HL-60 (cell line): ENCODE data around the gene CCDC59.

Experiments
- DNase-seq, 2 experiments: peaks; one replicate each; pipeline ENCODE4 v3.0.0-alpha.2; 2010 to 2020; ENCODE audit warnings: low read depth in 1 of 2, low spot score in 1 of 2
- H3K27ac ChIP-seq: fragments of 250-450 bp; sonication (Bioruptor Pico); replicated peaks from 2 replicates; pipeline ENCODE4 v1.5.1; 2020; ENCODE audit warnings: mild to moderate bottlenecking, moderate library complexity
- H3K27me3 ChIP-seq: fragments of 250-450 bp; sonication (Bioruptor Pico); 2 replicates; pipeline ENCODE4 v1.5.1; 2021; ENCODE audit warnings: mild to moderate bottlenecking, moderate library complexity; ENCODE audit not compliant: insufficient read depth, poor library complexity, severe bottlenecking
- H3K4me3 ChIP-seq: replicated peaks from 2 replicates; pipeline ENCODE4 v1.5.1; 2011; ENCODE audit warnings: mild to moderate bottlenecking, control low read depth, low read length; ENCODE audit not compliant: insufficient read depth
- GABPA ChIP-seq: IDR thresholded peaks from 2 replicates; pipeline ENCODE4 v1.6.1; 2012; ENCODE audit warnings: low read depth
- POLR2AphosphoS5 ChIP-seq: IDR thresholded peaks from 2 replicates; pipeline ENCODE4 v1.6.1; 2012; ENCODE audit warnings: low read depth
- SPI1 ChIP-seq: IDR thresholded peaks from 2 replicates; pipeline ENCODE4 v1.6.1; 2012; ENCODE audit warnings: low read depth, mild to moderate bottlenecking, borderline replicate concordance
- TF ChIP-seq, protein P1 (sequence below): IDR thresholded peaks from one replicate; pipeline ENCODE4 v1.5.1; 2011; ENCODE audit warnings: low read length, control low read depth, inconsistent platforms; ENCODE audit not compliant: insufficient read depth
- TF ChIP-seq, protein P2 (sequence below): IDR thresholded peaks from 2 replicates; pipeline ENCODE4 v1.6.1; 2012; ENCODE audit warnings: low read depth; ENCODE audit not compliant: insufficient replicate concordance

Gene CCDC59

DNA sequence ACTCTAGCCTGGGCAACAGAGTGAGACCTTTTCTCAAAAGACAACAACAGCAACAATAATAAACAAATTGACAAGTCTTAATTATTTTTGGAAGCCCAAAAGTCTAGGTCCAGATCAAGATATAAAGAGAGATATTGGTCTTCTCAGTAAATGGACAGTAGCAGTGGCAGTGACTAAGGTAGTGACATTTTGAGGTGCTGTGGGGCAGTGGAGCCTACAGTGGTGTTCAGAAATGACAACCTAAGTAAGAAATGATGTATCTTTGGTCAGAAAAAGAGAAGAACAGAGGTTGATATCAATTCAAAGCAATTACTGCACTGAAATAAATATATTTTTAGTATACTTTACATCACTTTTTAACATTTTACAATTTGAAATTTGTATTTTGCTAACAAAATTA, 20.8 kb upstream of the CCDC59 start:
- DNase-seq = no peak
- no peak overlapping the region for H3K27ac ChIP-seq
- H3K4me3 ChIP-seq = no peak overlapping the region
- TF ChIP-seq GABPA = no peak
- TF ChIP-seq, protein P1, sequence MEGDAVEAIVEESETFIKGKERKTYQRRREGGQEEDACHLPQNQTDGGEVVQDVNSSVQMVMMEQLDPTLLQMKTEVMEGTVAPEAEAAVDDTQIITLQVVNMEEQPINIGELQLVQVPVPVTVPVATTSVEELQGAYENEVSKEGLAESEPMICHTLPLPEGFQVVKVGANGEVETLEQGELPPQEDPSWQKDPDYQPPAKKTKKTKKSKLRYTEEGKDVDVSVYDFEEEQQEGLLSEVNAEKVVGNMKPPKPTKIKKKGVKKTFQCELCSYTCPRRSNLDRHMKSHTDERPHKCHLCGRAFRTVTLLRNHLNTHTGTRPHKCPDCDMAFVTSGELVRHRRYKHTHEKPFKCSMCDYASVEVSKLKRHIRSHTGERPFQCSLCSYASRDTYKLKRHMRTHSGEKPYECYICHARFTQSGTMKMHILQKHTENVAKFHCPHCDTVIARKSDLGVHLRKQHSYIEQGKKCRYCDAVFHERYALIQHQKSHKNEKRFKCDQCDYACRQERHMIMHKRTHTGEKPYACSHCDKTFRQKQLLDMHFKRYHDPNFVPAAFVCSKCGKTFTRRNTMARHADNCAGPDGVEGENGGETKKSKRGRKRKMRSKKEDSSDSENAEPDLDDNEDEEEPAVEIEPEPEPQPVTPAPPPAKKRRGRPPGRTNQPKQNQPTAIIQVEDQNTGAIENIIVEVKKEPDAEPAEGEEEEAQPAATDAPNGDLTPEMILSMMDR = no peak
- TF ChIP-seq SPI1 = no peak
- TF ChIP-seq POLR2AphosphoS5 = no peak
- TF ChIP-seq, protein P2, sequence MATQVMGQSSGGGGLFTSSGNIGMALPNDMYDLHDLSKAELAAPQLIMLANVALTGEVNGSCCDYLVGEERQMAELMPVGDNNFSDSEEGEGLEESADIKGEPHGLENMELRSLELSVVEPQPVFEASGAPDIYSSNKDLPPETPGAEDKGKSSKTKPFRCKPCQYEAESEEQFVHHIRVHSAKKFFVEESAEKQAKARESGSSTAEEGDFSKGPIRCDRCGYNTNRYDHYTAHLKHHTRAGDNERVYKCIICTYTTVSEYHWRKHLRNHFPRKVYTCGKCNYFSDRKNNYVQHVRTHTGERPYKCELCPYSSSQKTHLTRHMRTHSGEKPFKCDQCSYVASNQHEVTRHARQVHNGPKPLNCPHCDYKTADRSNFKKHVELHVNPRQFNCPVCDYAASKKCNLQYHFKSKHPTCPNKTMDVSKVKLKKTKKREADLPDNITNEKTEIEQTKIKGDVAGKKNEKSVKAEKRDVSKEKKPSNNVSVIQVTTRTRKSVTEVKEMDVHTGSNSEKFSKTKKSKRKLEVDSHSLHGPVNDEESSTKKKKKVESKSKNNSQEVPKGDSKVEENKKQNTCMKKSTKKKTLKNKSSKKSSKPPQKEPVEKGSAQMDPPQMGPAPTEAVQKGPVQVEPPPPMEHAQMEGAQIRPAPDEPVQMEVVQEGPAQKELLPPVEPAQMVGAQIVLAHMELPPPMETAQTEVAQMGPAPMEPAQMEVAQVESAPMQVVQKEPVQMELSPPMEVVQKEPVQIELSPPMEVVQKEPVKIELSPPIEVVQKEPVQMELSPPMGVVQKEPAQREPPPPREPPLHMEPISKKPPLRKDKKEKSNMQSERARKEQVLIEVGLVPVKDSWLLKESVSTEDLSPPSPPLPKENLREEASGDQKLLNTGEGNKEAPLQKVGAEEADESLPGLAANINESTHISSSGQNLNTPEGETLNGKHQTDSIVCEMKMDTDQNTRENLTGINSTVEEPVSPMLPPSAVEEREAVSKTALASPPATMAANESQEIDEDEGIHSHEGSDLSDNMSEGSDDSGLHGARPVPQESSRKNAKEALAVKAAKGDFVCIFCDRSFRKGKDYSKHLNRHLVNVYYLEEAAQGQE = no peak
- H3K27me3 ChIP-seq = no peaks in the 10 kb centered on the region

DNA sequence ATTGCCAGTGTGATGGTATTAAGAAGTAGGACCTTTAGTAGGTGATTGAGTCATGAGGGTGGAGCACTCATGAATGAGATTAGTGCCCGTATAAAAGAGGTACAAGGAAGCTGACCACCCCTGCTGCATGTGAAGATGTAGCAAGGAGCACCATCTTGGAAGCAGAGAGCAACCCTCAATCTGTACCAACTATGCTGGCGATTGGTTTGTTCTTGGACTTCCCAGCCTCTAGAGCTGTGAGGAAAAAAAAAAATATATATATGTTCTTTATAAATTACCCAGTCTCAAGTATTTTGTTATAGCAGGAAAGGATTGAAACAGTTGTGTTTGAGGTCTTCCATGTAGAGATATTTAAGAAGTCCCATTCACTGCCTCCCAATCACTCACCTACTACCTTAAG, 17.0 kb upstream of the CCDC59 start:
- no peaks in the 10 kb centered on the region for H3K27me3 ChIP-seq
- no peak for TF ChIP-seq POLR2AphosphoS5
- TF ChIP-seq, protein P1 = no peak
- TF ChIP-seq GABPA = no peak
- TF ChIP-seq SPI1 = no peak
- TF ChIP-seq, protein P2 = no peak
- DNase-seq = no peak
- H3K27ac ChIP-seq = no peak overlapping the region
- H3K4me3 ChIP-seq = no peak overlapping the region

DNA sequence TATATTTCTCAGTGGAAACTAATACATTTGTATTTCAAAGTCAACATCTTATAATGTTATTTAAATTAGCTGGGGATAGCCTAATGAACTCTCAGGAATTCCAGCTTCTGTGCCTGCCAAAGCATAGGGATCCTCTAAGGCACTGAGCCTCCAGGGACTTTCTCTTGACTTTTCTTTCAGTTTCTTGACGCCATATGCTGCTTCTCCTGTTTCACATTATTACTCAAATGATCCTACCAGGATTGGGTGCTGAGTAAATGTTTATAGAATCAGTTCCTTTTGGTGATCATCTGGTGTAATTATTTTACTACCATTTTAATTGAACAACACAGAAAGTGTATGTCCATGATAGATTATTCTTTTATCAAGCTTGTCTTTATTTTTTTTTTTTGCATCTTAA, 8.0 kb upstream of the CCDC59 start:
- no peaks in the 10 kb centered on the region for H3K27me3 ChIP-seq
- no peak overlapping the region for H3K27ac ChIP-seq

More for the DNA sequence above, 8.0 kb upstream of the CCDC59 start:
- no peak overlapping the region for H3K4me3 ChIP-seq
- DNase-seq = no peak
- TF ChIP-seq, protein P1 = no peak
- TF ChIP-seq POLR2AphosphoS5 = no peak
- no peak for TF ChIP-seq GABPA
- no peak for TF ChIP-seq SPI1
- TF ChIP-seq, protein P2 = no peak
